HG03354 (cell line): Measurements from ENCODE around the gene ZC3H4.
"Not testable (repeated sequence)": the region's sequence is repeated elsewhere in the genome, so short reads cannot be mapped to it uniquely, and the experiment has no call there.

Source experiments
- ATAC-seq: cut with Tn5 transposase; IDR thresholded peaks from one replicate; pipeline ENCODE4 v1.9.1; 2021; ENCODE audit warnings: mild to moderate bottlenecking; ENCODE audit not compliant: unreplicated experiment, poor library complexity, severe bottlenecking

Gene ZC3H4

DNA sequence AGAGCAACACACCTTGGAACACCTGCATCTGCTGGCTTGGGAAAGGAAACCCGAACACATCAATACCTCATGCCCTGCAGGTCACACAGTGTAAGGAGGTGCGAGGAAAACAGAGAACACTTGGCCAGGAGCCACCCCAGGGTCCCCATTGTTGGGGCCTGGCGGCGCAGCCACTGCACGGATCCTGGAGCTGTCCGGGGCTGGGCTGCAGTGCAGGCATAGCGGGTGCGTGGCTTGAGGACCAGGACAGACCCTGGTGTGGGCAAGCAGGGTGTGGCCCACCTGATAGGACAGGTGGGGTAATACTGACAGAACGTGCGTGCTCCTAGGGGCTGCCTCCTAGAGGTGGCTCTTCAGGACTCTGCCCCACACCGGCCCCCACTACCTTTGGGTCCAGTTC, 48.3 kb downstream of the ZC3H4 start:
- no peak for ATAC-seq

DNA sequence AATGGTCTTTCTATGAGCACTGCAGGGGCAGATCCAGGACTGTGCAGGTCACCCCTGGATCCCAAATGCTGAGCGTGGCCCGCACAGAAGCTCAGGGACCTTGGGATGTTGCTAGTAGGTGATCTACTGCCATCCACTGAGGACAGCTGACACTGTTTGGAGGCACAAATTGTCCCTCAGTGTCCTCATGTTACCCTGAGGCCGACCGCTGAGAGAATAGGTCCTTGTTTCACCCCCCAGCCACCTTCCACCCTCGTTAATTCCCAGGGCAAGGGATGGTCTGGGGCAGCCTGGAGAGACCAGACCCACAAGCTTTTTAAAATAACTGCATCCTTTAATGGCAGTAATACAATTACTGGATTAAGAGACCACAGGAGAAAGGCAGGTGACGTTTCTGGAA, 49.7 kb downstream of the ZC3H4 start:
- no peak for ATAC-seq

DNA sequence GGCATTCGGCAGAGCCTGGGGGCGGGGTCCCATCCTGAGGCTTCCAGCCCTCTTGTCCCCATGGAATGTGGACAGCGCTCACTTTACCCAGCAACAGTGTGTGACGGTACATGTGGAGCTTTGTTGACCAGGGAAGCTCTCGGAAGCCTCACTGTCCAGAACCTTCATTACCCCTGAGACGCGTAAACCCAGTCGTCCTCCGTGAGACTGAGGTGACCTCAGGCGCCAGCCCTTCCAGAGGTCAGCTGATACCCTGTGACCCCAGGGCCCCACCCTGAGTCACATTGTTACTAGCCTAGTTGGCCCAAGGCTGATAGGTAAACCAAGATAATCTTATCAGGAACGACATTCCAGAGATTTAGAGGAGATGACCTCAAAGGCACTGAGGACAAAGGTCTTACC, 55.0 kb downstream of the ZC3H4 start:
- no peak for ATAC-seq

DNA sequence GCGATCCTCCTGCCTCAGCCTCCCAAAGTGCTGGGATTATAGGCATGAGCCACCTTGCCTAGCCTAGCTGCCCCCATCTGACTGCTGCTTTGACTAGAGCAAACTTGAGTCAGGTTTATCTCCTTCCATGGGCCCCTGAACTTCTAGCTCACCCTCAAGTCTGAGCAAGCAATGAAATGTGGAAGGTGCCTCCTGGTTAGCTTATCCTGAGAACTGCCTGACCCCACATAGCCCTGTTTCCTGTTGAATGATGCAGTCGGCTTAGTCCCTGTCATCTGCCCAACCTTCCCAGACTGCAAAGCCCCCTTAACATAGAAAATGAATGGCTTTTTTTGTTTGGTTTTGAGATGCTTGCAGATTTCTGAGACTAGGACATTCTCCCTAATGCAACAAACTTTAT, 56.2 kb downstream of the ZC3H4 start:
- ATAC-seq = no peak

DNA sequence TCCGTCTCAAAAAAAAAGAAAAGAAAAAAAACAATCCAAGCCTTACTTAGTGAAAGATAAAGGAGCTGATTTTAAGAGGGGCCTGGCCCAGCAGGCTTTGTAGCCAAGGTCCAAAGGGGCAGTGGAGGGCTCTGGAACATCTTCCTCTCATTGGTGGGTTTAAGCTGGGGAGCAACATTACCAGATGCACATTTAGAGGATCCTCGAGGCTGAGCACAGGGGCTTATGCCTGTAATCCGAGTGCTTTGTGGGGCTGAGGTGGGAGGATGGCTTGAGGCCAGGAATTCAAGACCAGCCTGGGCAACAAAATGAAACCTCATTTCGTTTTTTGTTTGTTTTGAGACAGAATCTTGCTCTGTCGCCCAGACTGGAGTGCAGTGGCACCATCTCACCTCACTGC, 57.2 kb downstream of the ZC3H4 start:
- ATAC-seq = no peak

DNA sequence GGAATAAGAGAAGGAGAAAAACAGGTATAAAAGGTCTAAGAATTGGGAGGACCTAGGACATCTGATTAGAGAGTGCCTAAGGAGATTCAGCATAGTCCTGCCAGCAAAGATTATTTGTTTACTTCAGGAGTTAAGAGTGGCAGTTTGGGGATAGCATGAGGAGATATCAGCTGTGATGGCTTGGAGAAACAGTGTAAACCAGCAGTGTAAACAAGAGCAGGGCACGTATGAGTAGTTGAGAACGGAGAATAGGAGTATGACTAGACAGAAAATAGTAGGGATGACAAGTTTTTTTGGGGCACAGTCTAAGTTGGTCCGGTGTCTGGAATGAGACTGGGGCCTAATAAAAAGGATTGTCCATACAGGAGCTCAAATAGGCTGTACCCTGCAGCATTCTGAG, 63.0 kb downstream of the ZC3H4 start:
- not testable (repeated sequence) for ATAC-seq

DNA sequence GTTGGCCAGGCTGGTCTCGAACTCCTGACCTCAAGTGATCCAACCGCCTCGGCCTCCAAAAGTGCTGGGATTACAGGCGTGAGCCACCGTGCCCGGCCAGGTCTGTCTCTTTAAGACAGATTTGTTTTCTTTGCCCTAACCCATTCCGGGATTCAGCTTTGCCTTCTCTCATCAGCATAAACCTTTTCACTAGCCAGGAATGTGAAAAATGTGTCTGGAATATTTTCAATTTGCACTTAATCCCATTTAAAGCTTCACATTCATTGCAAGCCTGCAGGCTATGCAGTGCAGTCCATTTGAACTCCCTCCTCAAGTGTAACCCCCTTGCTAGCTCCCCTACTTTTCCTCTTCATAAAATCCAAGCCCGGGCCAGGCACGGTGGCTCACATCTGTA, 64.3 kb downstream of the ZC3H4 start:
- no peak for ATAC-seq

DNA sequence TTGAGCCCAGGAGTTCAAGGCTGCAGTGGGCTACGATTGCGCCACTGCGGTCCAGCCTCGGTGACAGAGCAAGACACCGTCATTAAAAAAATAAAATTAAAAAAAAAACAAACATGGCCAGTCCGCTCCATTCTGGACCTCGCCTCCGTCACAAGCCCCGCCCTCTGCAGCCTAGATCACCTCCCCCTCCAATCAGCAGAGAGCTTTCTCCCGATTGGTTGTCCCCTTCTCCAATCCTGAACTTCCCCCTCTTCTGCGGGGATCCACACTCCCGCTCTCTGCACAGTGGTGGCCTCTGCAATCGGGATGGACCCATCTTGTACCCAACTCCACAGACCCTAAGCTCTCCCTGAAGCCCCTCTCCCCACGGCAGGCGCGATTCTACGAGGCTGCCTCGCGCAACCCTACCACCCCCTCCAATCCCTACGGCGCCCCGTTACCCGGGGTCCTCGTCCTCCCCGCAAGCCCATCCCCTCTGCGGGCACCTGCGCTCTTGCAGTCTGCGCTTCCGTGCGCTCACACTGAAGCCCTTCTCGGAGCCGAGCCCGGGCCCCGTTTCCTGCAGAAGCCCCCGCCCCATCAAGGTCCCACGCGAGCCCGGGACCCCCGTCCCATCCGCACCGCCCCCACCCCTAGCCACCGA, 65.7 kb downstream of the ZC3H4 start:
- peak; percentile 52 for ATAC-seq

DNA sequence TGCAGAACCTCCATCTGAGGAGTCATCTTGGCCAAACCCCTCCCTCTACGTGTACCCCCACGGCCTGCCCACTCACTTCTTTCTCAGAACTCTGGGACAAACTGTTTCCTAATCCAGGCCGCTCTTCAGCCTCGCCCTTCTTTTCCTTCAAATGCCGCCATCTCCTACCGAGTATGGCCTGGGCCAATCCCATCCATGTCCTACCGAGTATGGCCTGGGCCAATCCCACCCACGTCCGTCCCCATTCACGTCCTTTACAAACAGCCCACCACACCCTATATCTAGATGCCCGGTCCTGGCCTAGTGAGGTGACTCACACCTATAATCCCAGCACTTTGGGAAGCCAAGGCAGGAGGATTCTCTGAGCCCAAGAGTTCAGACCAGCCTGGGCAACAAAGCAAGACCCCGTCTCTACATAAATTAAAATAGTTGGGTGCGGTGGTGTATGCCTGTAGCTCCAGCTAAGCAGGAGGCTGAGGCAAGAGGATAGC, 66.3 kb downstream of the ZC3H4 start:
- ATAC-seq = no peak

DNA sequence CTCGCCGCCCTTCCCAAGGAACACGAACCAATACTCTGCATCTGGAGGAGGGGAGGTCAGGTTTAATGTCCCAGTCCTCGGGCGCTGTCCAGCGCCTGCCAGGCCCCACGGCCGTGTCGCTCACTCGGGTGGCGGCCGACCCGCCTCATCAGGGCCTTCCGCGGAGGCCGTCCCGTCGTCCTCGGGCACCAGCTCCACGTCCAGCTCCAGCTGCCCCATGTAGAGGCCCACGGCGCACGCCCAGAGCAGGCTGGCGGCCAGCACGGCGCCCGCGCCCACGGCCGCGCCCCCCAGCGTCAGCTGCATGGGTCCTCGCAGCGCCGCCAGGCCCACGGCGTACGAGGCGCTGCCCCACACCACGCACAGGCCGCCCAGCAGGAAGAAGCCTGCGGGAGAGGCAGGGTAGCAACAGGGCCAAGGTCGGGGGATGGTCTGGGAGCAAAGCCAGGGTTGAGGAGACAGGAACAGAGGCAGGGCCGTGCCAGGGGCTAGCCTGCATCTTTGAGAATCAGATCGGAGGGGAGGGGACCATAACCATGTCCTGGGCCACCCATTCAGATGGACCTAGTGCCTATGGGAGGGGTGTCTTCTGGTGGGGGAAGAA, 67.6 kb downstream of the ZC3H4 start:
- no peak for ATAC-seq

DNA sequence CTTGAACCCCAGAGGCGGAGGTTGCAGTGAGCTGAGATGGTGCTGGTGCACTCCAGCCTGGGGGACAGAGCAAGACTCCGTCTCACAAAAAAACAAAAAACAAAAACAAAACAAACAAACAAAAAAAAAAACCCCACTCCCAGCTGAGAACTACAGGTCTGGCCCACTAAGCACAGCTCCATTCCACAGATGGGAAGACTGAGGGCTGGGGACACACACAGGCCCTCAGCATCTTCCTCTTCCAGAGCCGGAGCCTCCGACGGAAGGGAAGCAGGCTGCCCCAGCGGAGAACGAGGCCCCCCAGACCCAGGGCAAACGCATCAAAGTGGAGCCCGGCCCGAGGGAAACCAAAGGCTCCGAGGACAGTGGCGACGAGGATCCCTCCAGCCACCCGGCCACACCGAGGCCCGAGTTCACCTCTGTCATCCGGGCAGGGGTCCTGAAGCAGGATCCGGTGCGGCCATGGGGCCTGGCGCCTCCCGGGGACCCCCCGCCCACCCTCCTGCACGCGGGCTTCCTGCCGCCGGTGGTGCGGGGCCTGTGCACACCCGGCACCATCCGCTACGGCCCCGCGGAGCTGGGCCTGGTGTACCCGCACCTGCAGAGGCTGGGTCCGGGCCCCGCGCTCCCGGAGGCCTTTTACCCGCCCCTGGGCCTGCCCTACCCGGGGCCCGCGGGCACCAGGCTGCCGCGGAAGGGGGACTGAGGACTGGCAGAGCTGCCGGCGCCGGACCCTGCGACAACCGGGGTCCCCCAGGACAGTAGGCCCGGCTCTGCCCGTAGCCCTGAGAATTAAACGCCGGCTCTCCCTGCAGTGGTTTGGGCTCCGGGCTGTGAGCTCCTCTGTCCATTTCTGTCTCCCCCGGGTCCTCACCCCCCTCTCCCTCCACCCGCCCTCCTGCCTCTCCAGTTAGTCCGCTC, 68.4 kb downstream of the ZC3H4 start:
- ATAC-seq = no peak

DNA sequence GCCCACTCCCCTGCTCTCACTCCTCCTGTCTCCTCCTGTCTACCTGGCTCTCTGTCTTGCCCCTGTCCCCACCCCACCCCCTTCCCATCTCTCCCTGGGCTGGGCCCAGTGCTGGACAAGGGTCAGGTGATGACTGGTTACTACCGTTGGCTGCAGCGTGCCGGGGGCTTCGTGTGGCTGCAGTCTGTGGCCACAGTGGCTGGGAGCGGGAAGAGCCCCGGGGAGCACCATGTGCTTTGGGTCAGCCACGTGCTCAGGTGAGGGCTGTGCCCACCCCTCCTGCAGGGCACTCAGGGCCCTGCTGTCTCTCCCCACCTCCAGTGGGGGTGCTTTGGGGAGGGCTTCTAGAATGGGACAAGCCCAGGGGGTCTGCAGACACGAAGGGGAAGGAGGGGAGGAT, 72.7 kb downstream of the ZC3H4 start:
- ATAC-seq = no peak

DNA sequence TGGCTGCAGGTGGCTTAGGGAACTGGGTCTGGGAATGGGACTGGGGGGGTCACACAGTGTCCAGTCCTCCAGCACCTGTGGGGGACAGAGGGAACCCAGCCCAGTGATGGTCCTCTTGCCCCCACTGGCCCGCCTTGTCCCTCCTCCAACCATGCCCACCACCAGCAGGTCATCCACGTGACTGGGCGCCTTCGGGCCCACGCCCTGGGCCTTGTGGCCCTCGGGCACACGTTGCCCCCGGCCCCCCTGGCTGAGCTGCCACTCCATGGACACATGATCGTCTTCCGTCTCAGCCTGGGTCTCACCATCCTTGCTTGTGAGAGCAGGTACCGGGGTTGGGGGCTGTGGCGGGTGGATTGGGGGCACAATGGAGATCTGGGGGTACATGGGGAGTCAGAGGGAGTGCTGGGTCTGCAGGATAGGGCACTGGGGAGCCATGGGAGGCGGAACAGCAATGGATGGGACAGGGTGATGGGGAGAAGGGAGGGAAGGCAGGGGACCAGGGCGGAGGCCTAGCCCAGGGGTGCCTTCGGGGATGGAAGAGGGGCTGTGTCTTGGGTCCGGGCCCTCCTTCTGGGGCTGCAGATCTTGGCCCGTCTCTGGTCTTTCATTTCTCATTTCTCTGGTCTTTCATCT, 74.2 kb downstream of the ZC3H4 start:
- ATAC-seq = no peak

DNA sequence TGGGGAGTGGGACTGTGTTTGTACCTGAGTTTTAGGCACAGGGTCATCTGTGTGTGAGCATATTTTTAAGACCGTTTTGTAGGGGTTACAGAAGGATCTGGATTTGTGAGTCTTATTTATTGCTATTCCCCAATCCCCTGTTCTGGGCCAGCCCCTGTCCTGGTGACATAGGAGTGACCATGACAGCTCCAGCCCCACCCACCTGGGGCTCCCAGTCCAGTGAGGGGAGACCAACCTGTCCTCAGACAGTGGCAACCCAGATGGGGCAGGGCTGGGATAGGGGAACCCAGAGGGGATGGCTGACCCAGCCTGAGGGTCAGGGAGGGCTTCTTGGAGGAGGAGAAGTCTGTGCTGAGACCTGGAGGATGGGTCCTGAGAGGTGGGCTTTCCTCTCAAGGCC, 75.8 kb downstream of the ZC3H4 start:
- ATAC-seq = no peak

DNA sequence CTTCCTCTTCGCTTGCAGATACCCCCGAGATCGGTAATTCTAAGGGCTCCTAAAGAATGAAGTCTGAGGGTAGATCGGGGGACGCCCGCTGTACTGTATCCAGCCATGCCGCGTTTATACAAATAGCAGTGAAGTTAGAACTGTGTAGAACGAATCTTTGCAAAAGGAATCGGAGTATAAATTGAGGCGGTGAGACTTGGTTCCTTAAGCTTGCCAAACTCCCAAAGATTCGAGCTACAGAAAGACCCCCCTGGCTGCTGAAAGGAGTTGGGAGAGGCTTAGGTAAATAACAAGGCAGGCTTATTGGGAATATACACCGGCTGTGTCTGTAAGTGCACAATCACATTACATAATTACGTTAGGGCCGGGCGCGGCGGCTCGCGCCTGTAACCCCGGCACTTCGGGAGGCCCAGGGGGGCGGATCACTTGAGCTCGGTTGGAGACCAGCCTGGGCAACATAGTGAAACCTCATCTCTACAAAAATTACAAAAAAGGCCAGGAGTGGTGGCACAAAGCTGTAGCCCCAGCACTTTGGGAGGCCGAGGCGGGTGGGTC, 77.4 kb downstream of the ZC3H4 start:
- no peak for ATAC-seq

DNA sequence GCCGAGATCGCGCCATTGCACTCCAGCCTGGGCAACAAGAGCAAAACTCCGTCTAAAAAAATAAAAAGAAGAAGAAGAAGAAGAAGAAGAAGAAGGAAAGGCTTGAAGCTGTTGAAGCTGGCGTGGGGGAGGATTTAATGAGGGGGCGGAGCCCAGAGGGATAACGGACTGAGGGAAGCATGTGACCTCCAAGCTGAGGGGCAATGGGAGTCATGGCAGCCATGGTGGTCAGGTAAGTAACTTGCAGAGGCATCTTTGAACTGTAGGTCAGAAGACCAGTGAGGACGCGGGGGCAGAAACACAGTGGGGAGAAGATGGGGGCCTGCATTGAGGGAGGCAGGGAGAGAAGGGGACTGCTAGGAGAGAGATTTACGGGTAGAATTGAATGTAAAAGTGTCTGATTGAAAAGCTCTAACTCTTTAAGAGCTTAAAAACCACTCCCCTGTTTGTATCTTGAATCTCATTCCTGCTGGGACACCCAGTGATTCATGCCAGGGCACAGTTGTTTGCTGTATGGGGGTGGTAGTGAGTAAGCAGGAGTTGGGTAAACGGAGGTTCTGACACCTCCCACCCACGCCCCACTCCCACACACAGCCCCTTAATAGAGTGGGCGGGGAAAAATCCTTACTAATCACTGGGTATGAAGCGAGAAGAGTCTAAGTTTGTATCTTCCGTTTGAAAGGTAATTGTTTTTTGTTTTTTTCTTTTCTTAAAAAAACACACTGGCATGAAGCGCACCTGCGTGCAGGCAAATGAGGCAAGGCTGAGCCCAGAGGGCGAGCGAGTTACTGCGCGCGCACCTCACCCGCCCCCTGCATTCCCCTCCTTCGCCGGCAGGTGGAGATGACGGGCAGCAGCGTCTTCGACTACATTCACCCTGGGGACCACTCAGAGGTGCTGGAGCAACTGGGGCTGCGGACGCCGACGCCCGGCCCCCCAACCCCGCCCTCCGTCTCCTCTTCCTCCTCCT, 78.2 kb downstream of the ZC3H4 start:
- ATAC-seq = peak; percentile 93

DNA sequence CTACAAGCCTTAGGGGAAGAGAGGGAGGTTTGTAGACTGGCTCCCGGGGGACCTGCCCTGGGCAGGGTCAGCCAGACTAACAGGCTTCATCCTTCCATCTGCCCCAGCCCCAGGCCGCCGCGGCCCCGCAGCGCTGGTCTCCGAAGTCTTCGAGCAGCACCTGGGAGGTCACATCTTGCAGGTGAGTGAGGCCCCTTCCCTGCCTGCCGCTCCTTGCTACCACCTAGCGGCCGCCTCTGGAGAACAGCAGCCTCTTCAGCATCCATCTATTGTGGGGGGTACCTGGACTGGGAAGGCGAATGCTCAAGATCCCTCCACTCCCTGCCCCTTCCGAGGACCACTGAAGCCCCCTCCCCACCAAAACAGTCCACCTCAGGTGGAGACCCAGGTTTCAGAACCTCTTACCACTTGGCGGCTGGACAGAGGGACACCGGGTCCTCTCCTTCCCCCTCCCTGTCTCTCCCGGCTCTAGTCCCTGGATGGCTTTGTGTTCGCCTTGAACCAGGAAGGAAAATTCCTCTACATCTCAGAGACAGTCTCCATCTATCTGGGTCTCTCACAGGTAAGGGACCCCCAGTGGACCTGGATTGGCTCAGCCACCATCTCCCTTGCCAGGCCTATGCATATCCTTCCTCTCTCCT, 81.3 kb downstream of the ZC3H4 start:
- no peak for ATAC-seq

DNA sequence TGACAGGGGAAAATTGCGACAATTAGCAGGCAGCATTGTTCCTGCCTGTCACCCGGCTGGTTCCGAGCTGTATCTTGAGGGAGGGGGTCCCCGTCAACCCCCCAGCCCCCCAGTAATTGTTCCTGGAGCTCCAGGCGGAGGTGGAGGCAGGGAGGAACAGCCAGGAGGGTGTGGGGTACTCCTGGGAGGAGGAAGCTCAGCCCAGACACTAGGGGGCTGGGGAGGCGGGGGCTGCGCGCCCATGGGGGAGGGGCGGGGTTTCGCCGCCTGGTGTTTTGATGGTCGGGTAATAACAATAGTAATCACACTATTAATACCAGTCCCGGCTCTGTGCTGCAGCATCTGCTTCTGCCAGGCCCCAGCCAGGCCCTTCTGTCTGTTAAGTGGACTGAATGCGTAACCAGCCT, 85.4 kb downstream of the ZC3H4 start:
- no peak for ATAC-seq
